IPS DF 4.7 (cell line): ENCODE results near the gene NDUFC2.
"Not testable (repeated sequence)": the region's sequence is repeated elsewhere in the genome, so short reads cannot be mapped to it uniquely, and the experiment has no call there.

ENCODE experiments used
- DNase-seq: peaks from one replicate; pipeline ENCODE4 v3.0.0-alpha.2; 2013; ENCODE audit warnings: low spot score; ENCODE audit errors: extremely low read depth

NDUFC2 gene

GRCh38 chr11:78079232-78080083 is at the start of gene NDUFC2:
Gene NDUFC2 (minus strand): TSS chr11:78079862. CDS start chr11:78079744, 118 bp downstream.
- DNase-seq = peak; percentile 44

- no peak for DNase-seq
Measured at GRCh38 chr11:78127403-78127802, 47.7 kb upstream of the NDUFC2 start.

GRCh38 chr11:78112582-78113275 is 33.1 kb upstream of the NDUFC2 start:
- DNase-seq = no peak

- no peak for DNase-seq
Measured at GRCh38 chr11:78111298-78111697, 31.6 kb upstream of the NDUFC2 start.

- no peak for DNase-seq
Measured at GRCh38 chr11:78110830-78111229, 31.2 kb upstream of the NDUFC2 start.

- DNase-seq = no peak
Measured at GRCh38 chr11:78110351-78110750, 30.7 kb upstream of the NDUFC2 start.

GRCh38 chr11:78109081-78110015 is 29.7 kb upstream of the NDUFC2 start:
- DNase-seq = no peak

- no peak for DNase-seq
Measured at GRCh38 chr11:78100676-78101472, 21.2 kb upstream of the NDUFC2 start.

GRCh38 chr11:78100261-78100660 is 20.6 kb upstream of the NDUFC2 start:
- no peak for DNase-seq

GRCh38 chr11:78099666-78100065 is 20.0 kb upstream of the NDUFC2 start:
- DNase-seq = no peak

GRCh38 chr11:78097666-78098385 is 18.2 kb upstream of the NDUFC2 start:
- no peak for DNase-seq

GRCh38 chr11:78094250-78094649 is 14.6 kb upstream of the NDUFC2 start:
- DNase-seq = no peak

- not testable (repeated sequence) for DNase-seq
Measured at GRCh38 chr11:78086521-78087074, 6.9 kb upstream of the NDUFC2 start.

GRCh38 chr11:78085972-78086371 is 6.3 kb upstream of the NDUFC2 start:
- DNase-seq = no peak

- DNase-seq = not testable (repeated sequence)
Measured at GRCh38 chr11:78084506-78084905, 4.8 kb upstream of the NDUFC2 start.

- DNase-seq = no peak
Measured at GRCh38 chr11:78083021-78083420, 3.4 kb upstream of the NDUFC2 start.

GRCh38 chr11:78082146-78082545 is 2.5 kb upstream of the NDUFC2 start:
- DNase-seq = no peak

GRCh38 chr11:78081583-78081982 is 1.9 kb upstream of the NDUFC2 start:
- no peak for DNase-seq

- DNase-seq = no peak
Measured at GRCh38 chr11:78080818-78081495, 1.3 kb upstream of the NDUFC2 start.
